22Rv1 (cell line): ENCODE measurements around the gene OPHN1.
"Not testable (repeated sequence)": the region's sequence is repeated elsewhere in the genome, so short reads cannot be mapped to it uniquely, and the experiment has no call there.

ENCODE experiments used
- H3K27ac ChIP-seq: fragments of 450-650 bp; 2 replicates; pipeline ENCODE4 v1.5.1; 2017
- ZFX ChIP-seq: fragments of 450-650 bp; IDR thresholded peaks from 2 replicates; pipeline ENCODE4 v1.6.1; 2017; ENCODE audit warnings: antibody characterized with exemption, borderline replicate concordance
- TF ChIP-seq, protein P1 (sequence below): fragments of 450-650 bp; IDR thresholded peaks from 2 replicates; pipeline ENCODE4 v1.5.1; 2017; ENCODE audit warnings: mild to moderate bottlenecking

The OPHN1 gene

DNA sequence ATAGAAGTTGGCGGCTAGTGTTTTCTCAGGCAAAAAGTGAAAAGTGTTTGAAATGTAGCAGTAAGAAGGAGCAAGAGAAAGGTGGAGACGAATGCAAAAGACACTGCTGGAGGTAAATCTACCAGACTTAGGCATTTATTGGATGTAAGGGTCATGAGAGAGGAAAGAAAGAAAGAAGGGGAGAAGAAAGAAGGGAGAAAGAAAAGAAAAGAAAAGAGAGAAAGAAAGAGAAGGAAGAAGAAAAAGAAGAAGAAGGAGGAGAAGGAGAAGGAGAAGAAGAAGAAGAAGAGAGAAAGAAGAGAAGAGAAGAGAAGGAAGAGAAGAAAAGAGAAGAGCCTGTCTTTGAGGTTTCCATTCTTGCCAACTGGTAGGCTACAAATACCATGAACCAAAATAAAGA, 31.2 kb downstream of the OPHN1 start:
- no peak for TF ChIP-seq ZFX
- TF ChIP-seq, protein P1, sequence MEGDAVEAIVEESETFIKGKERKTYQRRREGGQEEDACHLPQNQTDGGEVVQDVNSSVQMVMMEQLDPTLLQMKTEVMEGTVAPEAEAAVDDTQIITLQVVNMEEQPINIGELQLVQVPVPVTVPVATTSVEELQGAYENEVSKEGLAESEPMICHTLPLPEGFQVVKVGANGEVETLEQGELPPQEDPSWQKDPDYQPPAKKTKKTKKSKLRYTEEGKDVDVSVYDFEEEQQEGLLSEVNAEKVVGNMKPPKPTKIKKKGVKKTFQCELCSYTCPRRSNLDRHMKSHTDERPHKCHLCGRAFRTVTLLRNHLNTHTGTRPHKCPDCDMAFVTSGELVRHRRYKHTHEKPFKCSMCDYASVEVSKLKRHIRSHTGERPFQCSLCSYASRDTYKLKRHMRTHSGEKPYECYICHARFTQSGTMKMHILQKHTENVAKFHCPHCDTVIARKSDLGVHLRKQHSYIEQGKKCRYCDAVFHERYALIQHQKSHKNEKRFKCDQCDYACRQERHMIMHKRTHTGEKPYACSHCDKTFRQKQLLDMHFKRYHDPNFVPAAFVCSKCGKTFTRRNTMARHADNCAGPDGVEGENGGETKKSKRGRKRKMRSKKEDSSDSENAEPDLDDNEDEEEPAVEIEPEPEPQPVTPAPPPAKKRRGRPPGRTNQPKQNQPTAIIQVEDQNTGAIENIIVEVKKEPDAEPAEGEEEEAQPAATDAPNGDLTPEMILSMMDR = no peak
- no peak overlapping the region for H3K27ac ChIP-seq

DNA sequence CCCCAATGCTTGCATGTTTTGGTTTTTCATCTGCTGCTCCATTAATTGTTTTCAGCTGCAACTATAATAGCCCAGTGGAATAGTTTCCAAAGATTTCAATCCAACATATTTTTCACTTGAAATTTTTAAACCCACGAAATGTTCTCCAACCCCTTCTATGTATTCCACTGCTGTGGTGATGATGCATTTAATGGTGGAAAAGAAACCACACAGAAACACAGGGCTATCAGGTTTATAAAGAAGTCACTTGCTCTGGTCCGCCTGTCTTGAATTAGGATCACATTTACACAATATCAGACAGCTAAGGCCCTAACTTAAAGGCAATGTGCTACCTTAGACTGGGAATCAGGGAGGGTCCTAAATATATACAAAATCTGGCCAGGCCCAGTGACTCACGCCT, 35.0 kb downstream of the OPHN1 start:
- no peak overlapping the region for H3K27ac ChIP-seq
- TF ChIP-seq, protein P1 = no peak
- no peak for TF ChIP-seq ZFX

DNA sequence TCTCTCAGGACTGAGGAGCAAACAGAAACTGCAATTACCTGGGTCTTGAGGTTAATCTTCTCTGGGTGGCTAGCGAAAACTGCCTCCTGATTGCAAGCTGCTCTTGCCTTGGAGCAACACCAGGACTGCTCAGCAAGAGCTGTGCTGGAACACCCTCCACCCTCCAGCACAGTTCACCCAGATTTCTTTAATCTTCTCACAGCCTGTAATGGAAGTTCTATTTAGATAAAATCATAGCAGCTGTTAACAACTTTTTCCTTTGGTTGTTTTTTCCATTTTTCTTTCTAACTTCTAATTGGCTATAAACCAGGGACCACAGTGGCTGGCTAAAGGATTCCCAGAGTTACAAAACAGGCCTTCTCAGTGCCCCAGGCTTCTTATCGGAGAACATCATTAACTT, 36.3 kb downstream of the OPHN1 start:
- no peak overlapping the region for H3K27ac ChIP-seq
- no peak for TF ChIP-seq ZFX
- TF ChIP-seq, protein P1 = no peak

DNA sequence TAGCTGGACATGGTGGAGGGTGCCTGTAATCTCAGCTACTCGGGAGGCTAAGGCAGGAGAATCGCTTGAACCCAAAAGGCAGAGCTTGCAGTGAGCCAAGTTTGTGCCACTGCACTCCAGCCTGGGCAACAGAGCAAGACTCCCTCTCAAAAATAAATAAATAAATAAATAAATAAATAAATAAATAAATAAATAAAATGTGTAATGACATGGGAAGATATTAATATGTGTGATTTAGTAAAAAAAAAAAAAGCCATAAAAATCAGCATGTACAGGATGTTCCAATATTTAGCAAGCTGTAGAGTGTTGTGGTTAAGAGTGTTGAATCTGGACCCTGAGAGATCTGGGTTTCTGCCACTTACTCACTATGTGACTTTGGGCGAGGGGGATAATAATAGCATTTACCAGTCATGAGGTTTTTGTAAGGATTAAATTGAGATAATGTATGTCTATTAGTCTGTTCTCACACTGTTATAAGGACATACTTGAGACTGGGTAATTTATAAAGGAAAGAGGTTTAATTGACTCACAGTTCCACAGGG, 43.8 kb downstream of the OPHN1 start:
- not testable (repeated sequence) for H3K27ac ChIP-seq

DNA sequence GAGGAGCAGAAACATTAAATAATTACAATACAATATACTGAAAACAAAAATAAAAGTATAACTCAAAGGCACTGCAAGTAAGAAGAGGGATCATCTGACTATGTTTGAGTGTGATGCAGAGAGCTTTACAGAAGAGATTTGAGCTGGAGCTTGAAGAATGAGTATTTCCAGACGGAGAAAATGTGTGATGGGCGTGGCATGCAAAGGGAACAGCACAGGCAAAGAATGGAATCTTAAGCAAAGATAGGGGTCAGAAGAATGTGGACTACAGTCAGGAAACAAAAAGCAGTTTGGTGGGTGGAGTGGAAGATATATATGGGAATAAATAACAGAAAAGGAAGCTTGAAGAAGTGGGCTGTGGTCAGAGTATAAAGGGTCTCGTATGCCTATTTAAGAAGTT, 45.5 kb downstream of the OPHN1 start:
- H3K27ac ChIP-seq = no peak overlapping the region
- TF ChIP-seq ZFX = no peak
- TF ChIP-seq, protein P1 = no peak

DNA sequence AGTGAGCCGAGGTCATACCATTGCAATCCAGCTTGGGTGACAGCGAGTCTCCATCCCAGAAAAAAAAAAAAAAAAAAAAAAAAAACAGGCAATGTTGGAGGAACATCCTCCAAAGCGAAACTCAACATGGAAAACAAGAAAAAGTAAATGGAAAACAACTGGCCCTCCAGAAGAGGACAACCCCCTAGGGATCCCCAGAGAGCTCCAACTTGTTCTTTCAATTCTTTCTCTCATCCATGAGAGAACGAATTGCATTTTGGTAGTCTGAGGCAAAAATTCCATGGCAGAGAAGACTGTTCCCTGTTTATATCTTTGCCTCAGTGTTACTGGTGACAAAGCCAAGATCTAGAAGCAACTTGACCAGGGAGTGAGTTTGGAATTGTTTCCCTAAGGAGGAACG, 49.8 kb downstream of the OPHN1 start:
- TF ChIP-seq, protein P1 = no peak
- no peak for TF ChIP-seq ZFX
- H3K27ac ChIP-seq = no peak overlapping the region

DNA sequence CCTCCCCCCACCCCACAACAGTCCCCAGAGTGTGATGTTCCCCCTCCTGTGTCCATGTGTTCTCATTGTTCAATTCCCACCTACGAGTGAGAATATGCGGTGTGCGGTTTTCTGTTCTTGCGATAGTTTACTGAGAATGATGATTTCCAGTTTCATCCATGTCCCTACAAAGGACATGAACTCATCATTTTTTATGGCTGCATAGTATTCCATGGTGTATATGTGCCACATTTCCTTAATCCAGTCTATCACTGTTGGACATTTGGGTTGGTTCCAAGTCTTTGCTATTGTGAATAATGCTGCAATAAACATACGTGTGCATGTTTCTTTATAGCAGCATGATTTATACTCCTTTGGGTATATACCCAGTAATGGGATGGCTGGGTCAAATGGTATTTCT, 55.7 kb downstream of the OPHN1 start:
- H3K27ac ChIP-seq = not testable (repeated sequence)

DNA sequence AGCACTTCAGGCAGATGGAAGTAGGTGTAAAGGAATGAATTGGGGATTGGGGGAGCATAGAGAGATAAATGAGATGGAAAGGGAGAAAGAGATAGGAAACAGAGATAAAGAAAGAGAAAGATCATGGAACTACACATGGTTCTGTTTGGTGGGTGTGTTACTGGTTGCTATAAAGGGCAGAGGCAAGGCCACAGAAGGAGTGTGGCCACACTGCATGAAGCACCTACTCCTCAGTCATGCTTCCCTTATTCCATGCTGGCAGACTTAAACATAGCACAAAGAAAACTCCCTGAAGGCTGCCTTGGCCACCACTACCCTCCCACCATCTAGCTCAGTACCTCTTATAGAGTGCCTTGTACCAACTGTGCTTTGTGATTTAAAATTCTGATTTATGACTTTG, 56.9 kb downstream of the OPHN1 start:
- TF ChIP-seq ZFX = no peak
- TF ChIP-seq, protein P1 = no peak
- H3K27ac ChIP-seq = no peak overlapping the region
